Measurements from ENCODE around the gene CACNA1H.
"Not testable (repeated sequence)": the region's sequence is repeated elsewhere in the genome, so short reads cannot be mapped to it uniquely, and the experiment has no call there.

CACNA1H gene

GRCh38 chr16:1197237-1197866, 44.4 kb downstream of the CACNA1H start:
- H3K4me3 ChIP-seq (ENCODE audit: low read depth, low read length), result no peak overlapping the region
- TF ChIP-seq CTCF (IDR thresholded peaks at IDR 0.05; ENCODE audit: control insufficient read depth, extremely low read depth, insufficient read depth), result no peak
- no peak for DNase-seq (ENCODE audit: low read depth)

GRCh38 chr16:1198194-1198593, 45.3 kb downstream of the CACNA1H start:
- DNase-seq (ENCODE audit: low read depth), result no peak
- no peak for TF ChIP-seq CTCF (IDR thresholded peaks at IDR 0.05; ENCODE audit: control insufficient read depth, extremely low read depth, insufficient read depth)
- no peak overlapping the region for H3K4me3 ChIP-seq (ENCODE audit: low read depth, low read length)

GRCh38 chr16:1198671-1199346, 45.9 kb downstream of the CACNA1H start:
- not testable (repeated sequence) for DNase-seq (ENCODE audit: low read depth); H3K4me3 ChIP-seq (ENCODE audit: low read depth, low read length)

GRCh38 chr16:1199347-1200013, 46.6 kb downstream of the CACNA1H start:
- no peak for DNase-seq (ENCODE audit: low read depth)
- TF ChIP-seq CTCF (IDR thresholded peaks at IDR 0.05; ENCODE audit: control insufficient read depth, extremely low read depth, insufficient read depth), result no peak
- H3K4me3 ChIP-seq (ENCODE audit: low read depth, low read length), result no peak overlapping the region

GRCh38 chr16:1200014-1200627, 47.2 kb downstream of the CACNA1H start:
- H3K4me3 ChIP-seq (ENCODE audit: low read depth, low read length), result no peak overlapping the region
- no peak for DNase-seq (ENCODE audit: low read depth)
- no peak for TF ChIP-seq CTCF (IDR thresholded peaks at IDR 0.05; ENCODE audit: control insufficient read depth, extremely low read depth, insufficient read depth)

- H3K4me3 ChIP-seq (ENCODE audit: low read depth, low read length), result no peak overlapping the region
- no peak for TF ChIP-seq CTCF (IDR thresholded peaks at IDR 0.05; ENCODE audit: control insufficient read depth, extremely low read depth, insufficient read depth)
- DNase-seq (ENCODE audit: low read depth), result no peak
Measured at GRCh38 chr16:1201444-1201843, 48.5 kb downstream of the CACNA1H start.

- DNase-seq (ENCODE audit: low read depth), result no peak
- H3K4me3 ChIP-seq (ENCODE audit: low read depth, low read length), result no peak overlapping the region
- TF ChIP-seq CTCF (IDR thresholded peaks at IDR 0.05; ENCODE audit: control insufficient read depth, extremely low read depth, insufficient read depth), result no peak
Measured at GRCh38 chr16:1202274-1202673, 49.4 kb downstream of the CACNA1H start.
